Activated T-helper 9 cell treated with anti-CD3 and anti-CD28 coated beads, Interleukin-2, amount 50 U/mL, for 16 hours (primary cell): ENCODE results near the gene MORN5.

Experiments
- DNase-seq: peaks from one replicate; pipeline ENCODE4 v3.0.0-alpha.2; 2020; ENCODE audit warnings: low read depth

MORN5 gene

GRCh38 chr9:122232796-122233306 lies 73.1 kb downstream of the MORN5 start:
- DNase-seq: no peak

- DNase-seq: no peak
Measured at GRCh38 chr9:122234022-122234748, 74.5 kb downstream of the MORN5 start.

- DNase-seq: no peak
Measured at GRCh38 chr9:122236681-122237080, 77.0 kb downstream of the MORN5 start.

GRCh38 chr9:122239722-122240121 lies 80.0 kb downstream of the MORN5 start:
- DNase-seq: no peak

- no peak for DNase-seq
Measured at GRCh38 chr9:122244349-122244748, 84.6 kb downstream of the MORN5 start.

GRCh38 chr9:122246666-122247065 lies 87.0 kb downstream of the MORN5 start:
- no peak for DNase-seq

- DNase-seq: no peak
Measured at GRCh38 chr9:122248448-122248865, 88.7 kb downstream of the MORN5 start.
